8988T (cell line): ENCODE measurements around the gene RAD54L.
"Not testable (repeated sequence)": the region's sequence is repeated elsewhere in the genome, so short reads cannot be mapped to it uniquely, and the experiment has no call there.

Experiments used
- DNase-seq: peaks from one replicate; pipeline ENCODE4 v3.0.0; 2011

The RAD54L gene

DNA sequence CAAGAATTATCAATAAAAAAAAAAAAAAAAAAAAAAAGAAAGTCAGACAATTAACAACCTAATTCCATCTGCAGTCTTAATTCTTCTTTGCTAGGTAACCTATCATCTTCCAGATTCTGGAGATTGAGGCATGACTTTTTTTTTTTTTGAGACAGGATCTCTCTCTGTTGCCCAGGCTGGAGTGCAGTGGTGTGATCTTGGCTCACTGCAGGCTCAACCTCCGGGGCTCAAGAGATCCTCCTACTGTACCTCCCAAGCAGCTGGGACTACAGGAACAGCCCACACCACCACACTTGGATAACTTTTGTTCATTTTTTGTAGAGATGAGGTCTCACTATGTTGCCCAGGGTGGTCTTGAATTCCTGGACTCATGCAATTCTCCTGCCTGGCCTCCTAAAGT lies 4.6 kb upstream of the RAD54L start:
- DNase-seq = no peak

DNA sequence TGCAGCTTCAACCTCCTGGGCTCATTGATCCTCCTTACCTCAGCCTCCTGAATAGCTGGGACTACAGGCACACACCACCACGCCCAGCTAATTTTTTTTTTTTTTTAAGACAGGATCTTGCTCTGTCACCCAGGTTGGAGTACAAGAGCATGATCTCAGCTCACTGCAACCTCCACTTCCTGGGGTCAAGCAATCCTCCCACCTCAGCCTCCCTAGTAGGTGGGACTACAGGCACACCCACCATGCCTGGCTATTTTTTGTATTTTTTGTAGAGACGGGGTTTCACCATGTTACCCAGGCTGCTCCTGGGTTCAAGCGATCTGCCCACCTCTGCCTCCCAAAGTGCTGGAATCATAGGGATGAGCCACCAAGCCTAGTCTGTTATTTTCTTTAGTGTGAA lies 3.7 kb upstream of the RAD54L start:
- not testable (repeated sequence) for DNase-seq

DNA sequence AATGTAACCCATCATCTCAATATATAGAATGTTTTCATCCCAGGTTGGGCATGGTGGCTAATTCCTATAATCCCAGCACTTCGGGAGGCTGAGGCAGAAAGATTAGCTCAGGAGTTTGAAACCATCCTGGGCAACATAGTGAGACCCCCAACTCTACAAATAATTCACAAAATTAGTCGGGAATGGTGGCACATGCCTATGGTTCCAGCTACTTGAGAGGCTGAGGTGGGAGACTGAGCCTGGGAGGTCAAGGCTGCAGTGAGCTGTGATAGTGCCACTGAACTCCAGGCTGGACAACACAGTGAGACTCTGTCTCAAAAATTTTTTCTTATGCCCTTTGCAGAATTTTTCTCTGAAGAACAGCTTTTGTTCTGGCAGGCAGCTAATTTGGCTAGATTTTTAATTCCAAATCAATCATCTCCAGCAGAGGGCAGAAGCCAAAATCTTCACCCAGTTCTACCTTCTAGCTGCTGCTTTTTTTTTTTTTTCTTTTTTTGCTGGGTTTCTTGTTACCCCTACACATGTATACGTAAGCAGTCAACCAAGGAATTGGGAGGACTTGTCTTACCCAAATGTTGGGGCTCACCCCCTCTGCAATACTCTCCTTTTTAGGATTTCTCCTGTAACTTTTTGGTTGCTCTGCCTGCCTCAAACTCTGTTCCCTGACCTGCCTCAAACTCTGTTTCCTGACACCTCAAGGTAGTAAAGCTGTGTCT lies 2.7 kb upstream of the RAD54L start:
- peak; percentile 38 for DNase-seq

DNA sequence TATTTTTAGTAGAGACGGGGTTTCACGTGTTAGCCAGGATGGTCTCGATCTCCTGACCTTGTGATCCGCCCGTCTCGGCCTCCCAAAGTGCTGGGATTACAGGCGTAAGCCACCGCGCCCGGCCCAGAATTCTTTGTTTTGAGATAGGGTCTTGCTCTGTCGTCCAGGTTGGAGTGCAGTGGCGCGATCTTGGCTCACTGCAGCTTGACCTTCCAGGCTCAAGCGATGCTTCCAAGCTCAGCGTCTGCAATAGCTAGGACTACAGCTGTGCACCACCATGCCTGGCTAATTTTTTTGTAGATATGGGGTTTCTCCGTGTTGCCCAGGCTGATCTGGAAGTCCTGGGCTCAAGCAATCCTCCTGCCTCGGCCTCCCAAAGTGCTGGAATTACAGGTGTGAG lies 1.4 kb upstream of the RAD54L start:
- DNase-seq = not testable (repeated sequence)

DNA sequence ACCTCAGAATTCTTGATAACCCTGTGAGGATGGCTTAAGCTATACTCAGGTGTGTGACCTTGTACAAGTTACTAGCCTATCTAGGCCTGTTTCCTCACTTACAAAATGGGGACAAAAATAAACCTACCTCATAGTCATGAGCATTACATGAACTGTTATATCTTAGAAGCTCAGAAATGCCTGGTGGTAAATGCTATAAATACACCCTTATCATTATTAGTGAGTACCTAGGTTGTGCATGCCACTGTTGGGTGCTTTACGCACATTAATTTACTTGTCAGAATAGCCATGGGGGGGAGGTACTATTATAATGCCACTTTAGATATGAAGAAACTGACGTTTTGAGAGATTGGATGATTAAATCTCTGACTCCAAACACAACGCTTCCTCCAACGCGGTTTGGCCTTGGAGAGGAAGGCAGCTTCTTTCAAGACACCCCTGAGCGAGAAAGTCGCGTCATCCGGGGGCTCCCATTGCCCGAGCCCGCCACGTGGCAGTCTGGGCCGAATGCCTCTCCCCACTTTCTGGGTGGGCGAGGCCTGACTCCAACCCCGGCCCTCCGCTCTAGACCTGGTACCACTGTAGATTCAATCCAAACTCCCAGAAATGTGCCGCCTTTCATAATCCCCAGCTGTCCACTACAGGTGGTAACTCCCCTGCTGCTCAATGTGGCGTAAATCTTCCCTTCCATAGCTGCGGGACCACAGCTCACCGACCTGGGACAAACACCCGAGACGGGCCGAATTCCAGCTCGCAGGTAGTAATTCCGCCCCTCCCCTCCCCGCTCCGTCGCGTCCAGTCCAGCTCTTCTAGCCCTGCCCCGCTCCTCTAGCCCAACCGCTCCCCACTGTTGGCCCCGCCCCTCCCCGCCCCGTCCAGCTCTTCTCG lies 771 bp upstream of the RAD54L start:
- peak; percentile 82 for DNase-seq

DNA sequence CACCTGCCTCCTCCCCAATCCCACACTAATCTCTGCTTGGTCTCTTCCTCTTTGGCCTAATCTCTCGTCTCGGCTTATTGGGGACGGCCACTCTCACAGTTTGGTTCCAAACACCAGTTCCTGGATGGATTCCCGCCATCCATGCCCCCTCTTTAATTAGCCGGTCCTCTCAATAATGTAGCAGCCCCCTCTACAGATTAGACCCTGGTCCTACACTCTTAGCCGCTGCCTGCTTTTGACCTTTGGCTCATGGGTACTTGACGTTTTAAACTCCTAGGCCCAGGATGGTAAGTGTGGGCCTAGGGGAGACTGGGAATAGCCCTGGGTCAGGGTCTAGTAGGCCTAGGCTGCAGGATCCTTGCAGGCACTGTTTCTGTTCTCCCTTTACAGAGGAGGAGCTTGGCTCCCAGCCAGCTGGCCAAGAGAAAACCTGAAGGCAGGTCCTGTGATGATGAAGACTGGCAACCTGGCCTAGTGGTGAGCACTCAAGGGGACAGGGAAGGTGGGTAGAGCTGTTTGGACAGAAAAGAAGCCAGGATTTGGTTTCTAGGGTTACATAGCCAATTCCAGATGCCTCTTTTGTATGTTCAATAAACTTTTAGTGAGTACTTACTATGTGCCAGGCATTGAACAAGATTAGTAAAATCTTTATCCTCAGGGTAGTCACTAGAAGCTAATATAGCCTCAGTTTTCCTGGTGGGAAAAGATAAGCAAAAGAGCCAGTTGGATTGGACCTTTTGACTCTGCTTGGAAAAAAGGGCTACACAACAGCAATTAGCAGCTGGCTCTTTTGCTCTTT lies 758 bp downstream of the RAD54L start:
- no peak for DNase-seq

DNA sequence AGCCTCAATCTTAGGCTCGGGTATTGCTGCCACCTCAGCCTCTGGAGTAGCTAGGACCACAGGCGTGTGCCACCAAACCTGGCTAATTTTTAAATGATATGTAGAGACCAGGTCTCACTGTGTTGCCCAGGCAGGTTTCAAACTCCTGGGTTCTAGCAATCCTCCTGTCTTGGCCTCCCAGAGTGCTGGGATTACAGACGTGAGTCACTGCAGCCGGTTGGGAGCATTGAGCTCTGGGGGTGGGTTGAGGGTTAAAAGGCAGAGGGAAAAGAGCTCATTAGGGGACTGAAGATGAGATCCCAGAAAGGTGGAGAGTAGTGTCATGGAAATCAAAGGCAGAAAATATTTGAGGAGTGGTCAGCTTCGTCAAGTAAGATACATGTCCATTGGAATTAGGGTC lies 7.1 kb downstream of the RAD54L start:
- no peak for DNase-seq

DNA sequence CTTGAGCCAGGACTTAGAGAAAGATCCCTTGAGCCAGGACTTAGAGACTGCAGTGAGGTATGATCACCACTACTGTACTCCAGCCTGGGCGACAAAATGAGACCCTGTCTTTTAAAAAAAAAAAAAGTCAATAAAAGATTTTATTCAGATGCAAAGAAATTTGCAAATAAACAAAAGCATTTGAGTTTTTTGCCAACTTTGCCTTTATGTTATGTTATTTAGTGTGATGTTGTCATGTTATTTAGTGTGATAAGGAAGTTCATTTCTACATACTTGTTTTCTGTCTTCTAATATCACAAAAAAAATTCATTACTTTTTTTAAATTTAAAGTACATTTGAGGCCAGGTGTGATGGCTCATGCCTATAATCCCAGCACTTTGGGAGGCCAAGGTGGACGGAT lies 9.0 kb downstream of the RAD54L start:
- DNase-seq = no peak

DNA sequence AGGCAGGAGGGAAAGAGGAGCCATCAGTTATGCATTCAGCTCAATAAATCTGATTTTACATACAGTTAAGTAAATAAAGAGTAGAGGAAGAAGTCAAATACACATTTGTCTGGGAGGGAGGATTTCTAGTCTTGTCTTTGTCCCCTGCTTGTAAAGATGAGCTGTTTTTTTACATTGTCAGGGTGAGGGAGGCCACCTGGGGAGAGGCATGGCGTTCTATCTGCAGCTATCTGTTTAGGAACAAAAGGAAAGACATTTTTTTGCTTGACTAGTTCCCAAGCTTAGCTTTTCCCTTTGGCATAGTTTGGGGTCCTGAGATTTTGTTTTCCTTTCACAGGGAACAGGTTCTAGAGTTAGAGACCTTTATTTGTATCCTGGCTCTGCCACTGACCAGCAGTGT lies 14.9 kb downstream of the RAD54L start:
- DNase-seq = no peak

DNA sequence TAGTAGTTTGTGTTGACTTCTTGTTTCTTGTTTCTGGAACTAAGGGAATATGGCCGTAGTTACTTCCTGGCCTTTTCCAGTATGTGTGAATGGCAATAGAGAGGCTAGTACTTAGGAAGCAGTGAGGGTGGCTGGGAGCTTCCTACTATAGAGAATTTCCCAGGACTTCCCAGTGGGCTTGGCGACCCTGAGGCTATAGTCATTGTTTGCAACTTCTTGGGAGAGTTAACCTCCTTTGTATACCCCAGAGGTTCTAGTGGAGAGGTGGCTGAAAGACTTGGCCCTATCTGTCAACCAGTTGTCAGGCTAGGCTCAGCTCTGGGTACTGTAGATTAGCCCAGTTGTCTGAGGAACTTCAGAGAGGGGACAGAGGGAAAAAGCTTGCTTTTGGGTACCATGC lies 15.6 kb downstream of the RAD54L start:
- no peak for DNase-seq

DNA sequence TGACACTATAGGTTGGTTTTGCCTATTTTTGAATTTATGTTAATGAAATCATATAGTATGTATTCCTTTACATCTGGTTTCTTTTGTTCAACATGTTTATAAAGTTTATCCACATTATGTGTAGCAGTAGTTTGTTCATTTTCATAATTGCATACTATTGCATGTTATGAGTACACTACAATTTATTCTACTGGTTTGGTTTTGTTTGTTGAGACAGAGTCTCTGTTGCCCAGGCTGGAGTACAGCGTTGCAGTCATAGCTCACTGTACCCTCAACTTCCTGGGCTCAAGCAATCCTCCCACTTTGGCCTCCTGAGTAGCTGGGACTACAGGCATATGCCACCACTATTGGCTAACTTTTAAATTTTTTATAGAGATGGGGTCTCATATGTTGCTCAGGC lies 21.0 kb downstream of the RAD54L start:
- DNase-seq = no peak

DNA sequence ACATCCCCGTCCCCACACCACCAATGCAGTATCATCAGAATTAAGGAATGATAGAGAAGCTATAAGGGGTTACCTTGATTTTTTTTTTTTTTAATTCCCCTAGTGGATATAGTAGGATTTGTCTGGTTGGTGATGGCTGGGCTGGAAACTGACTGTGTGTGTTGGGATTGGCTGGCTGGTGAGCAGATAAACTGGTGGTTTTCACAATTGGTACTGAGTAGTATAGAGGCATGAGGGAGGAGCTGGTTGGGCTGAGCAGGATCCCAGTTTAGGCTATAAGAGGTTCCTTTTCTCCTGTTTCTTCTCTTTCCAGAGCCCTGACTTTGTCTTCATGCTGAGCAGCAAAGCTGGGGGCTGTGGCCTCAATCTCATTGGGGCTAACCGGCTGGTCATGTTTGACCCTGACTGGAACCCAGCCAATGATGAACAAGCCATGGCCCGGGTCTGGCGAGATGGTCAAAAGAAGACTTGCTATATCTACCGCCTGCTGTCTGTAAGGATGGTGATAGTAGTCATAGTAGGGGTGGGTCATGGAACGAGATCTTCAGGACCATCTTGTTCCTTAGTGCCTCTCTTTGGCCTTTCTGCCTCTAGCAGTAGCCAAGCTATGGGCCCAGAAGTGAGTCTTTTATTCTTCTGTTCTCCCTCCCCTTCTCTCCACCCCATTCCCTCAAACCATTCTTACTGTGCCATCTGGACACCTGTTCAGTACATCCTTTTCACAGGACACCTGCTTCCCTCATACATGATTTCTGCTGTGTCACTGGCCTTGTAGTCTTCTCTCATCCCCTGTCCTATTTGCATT lies 26.9 kb downstream of the RAD54L start:
- no peak for DNase-seq

DNA sequence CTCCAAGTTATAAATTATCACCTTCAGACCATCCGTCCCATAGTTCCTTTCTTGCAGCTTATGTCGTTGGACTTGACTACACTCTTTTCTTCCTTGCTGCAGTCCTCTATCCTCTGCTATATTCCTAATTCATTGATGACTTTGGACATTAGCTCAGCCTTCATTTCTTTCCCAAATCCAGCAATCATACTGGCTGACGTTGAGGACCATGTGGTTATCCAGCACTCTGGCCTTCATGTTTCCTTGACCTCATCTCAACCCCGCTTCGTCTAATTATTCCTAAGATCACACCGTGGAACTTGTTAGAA lies 27.4 kb downstream of the RAD54L start:
- DNase-seq = no peak

DNA sequence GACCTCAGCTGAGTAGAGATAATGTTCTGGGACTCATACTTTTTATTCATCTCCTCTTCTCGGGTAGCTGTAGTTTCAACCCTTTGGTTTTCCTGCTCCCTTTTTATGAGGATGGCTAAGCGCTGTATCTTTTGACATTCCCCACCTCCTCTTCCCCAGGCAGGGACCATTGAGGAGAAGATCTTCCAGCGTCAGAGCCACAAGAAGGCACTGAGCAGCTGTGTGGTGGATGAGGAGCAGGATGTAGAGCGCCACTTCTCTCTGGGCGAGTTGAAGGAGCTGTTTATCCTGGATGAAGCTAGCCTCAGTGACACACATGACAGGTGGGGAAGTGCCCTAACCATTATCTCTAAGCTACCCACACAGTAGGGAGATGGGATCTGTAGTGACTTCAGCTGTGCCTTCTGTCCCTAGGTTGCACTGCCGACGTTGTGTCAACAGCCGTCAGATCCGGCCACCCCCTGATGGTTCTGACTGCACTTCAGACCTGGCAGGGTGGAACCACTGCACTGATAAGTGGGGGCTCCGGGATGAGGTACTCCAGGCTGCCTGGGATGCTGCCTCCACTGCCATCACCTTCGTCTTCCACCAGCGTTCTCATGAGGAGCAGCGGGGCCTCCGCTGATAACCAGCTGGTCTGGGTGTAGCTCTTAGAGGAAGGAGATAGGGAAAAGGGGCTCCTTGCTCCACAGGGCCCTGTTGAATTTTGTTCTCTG lies 30.3 kb downstream of the RAD54L start:
- DNase-seq = no peak

DNA sequence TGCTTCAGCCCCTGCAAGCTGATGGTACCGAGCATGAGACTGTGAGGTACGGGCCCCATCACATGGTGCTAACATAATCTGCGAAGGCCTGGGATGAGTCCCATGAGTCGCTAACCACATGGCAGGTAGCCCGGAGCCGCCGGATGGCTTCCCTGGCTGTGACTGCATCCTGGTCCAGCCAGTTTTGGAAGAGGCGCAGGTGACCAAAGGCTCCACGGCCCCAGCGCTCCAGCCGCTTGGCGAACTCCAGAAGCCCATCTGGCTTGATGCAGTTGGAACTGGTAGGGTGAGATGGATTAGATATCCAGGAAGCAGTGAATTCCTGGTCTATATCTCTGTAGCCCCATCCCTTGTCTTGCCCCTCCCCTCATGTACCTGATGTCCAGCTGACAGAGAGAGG lies 31.2 kb downstream of the RAD54L start:
- no peak for DNase-seq

DNA sequence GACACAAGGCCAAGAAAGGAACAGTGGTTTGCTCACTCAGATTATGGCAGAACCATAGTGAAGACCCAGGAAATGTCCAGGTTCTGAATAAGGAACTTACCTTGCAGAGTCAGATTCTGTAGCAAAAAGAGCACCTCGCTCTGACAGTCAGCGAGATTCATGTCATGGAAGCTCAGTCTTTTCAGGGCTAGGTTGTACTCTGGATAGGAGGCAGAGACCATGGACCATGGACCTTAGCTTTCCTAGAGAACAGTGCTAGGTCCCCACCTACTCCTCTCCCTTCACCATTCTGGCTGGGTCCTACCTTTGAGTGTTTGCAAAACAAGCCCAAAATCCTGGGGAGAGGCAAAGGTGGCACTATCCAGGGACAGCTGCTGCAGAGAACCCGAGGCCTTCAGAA lies 32.5 kb downstream of the RAD54L start:
- DNase-seq = no peak

DNA sequence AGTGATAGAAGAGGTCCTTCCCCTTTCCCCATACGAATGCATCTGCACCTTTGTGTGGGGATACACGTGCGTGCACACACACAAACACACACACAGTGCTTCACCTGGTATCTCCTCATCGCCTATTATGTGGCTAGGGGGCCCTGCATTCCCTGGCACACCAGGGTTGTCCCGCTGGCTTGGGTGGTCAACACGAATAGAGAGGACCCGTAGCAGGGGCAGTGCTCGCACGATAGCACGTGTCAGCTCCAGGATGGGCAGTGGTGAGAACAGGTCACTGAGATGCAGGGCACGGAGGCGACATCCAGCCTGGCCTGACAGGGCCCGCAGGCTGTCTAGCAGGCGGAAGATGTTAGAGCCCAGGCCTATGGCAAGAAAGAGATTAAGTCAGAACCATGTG lies 33.5 kb downstream of the RAD54L start:
- DNase-seq = no peak

DNA sequence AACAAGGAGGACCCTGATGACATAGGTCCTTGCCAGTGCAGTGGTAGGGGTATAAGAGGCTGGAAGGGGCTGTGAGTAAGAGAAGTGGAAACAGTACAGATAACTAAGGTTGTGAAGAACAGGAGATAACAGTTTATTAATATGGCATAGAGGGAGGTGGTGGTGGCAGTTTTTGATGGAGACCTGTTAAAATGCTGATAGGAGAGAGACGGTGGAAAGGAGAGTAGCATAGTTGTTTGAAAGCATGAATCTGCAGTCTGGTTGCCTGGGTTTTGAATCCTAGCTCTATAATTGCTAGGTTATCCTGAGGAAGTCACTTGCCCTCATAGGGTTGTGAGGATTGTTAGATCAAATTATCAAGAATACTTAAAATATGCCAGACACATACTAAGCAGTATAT lies 36.5 kb downstream of the RAD54L start:
- no peak for DNase-seq

DNA sequence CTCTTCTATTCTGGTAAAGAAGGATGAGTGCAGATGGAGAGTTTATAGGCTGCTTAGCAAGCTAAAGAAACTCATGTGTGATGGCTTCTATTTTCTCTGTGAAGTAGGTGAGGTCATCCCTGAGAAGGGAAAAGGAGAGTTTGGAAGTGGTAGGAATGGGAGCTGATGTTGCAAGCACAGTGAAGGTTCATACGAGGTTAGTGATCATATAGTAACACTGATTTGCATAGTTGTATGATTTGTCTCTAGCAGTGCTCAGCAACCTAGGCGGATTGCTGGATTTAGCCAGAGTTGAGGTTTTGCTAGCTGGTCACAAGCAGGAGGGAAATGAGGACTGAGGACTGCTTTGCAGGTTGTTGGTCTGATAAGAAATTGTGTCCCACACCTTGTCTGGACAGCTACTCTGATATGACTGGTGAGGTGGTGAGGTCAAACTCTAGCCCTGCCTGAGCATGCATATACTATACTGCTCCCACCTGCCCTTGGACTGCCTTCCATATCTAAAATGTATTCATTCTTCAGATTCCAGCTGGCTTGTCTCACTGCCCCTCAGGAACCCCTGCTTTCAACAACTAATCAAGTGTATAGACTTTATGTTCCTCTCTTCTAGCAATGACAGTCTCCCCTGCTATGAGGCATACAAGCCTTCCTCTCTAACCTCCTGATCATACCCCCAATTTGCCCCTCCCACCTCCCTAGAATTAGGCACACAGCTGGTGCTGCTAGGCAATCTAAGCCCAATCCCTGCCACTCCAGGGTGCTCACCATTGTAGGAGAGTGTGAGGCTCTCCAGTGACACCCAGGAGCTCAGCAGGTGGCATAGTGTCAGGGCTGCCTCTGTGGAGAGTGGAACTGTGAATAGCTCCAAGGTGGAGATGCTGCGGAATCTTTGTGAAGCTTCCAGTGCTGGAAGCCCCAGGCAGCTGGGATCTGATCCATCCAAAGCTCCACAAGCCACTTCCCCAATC lies 37.3 kb downstream of the RAD54L start:
- no peak for DNase-seq

DNA sequence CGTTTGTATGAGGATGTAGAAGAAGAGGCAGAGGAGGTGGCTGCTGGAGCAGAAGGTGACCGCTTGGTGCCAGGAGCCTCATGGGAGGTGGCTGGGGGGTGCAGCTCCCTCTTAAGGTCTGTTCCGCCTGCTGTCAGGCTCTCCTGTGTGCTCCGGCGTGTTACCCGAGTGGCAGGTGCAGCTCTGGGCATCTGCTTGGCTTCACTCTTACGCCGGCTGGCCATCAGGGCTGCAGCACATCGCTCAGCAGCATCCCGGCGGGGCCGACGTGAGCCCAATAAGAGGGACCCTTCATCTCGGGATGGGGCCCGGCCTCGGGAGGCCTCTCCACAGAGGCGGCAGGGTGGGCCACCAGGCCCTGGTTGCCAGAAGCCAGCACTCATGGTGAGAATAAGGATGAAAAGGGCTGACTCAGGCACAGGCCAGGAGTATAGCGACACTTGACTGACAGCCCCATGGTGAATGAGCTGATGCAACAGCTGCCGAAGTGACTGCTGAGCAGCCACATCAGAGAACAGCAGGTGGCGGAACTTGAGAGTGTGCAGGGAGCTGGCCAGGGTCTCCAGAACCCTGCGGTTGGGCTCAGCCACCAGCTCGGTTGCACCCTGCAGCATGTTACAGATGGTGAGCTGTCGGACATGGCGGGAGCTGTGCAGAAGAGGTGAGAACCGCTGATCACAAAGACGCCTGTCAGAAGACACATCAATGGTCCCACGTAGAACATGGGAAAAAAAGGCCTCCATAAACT lies 38.3 kb downstream of the RAD54L start:
- no peak for DNase-seq
